GM12864 (cell line): ENCODE data around the gene PDGFA.

Experiments used
- DNase-seq: peaks from one replicate; pipeline ENCODE4 v3.0.0-alpha.2; 2011; ENCODE audit warnings: low read depth
- H3K4me3 ChIP-seq: 2 replicates; pipeline ENCODE4 v1.5.1; 2011; ENCODE audit warnings: mild to moderate bottlenecking, low read depth, low read length, control low read depth
- CTCF ChIP-seq: IDR thresholded peaks from 2 replicates; pipeline ENCODE4 v1.5.1; 2011; ENCODE audit warnings: low read depth, mild to moderate bottlenecking, moderate library complexity, low read length, control low read depth, inconsistent platforms; ENCODE audit errors: missing control alignments

Gene PDGFA

GRCh38 chr7:450036-450435, 69.6 kb downstream of the PDGFA start:
- DNase-seq = no peak
- no peak overlapping the region for H3K4me3 ChIP-seq
- TF ChIP-seq CTCF = no peak

DNA sequence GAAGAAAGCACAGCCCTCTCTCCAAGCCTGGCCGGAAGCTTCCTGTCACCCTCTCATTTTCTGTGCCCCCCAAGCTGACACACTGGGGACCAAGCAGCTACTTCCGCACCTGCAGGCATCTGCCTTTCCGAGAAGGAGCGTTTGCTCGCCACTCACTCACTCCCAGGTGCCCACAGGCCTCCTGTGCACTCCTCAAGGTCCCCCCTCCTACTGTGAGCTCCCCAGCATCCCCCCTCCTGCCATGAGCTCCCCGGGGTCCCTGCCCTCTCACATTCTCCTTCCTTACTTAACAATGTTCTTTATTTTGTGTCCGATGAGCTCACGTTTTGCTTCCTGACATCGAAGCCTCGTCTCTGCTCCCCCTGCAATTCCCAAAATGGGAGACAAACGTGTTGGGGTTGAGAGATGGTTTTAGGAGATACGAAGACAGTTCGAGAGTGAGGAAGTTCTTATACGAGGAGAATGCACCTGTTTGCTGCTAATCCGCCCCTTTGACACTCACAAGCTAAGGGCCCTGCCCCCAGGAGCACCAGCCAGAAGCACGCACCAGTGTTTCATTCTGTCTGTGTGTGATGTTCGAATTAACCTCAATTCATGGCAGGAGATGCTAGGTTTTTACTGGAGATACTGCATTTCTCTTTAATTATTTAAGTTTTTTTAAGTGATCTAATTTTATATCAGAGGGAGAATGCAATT, 70.2 kb downstream of the PDGFA start:
- H3K4me3 ChIP-seq = no peak overlapping the region
- no peak for TF ChIP-seq CTCF
- no peak for DNase-seq

DNA sequence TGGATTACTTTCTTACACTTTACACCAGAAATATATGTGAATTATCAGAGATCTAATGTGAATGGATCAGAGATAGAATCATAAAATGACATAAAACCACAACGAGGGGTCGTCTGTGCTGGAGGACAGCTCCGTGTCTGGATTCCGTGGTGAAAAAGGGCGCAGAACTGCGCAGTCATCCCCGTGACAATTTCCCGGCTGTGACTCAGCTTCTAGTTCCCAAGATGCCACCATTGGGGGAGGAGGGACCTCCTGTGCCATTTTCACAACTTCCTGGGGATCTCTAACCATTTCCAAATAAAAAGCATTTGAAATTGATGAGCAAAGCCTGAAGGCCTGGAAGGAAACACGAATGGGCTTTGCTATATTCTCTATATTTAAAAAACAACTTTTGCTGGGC, 72.1 kb downstream of the PDGFA start:
- H3K4me3 ChIP-seq = no peak overlapping the region
- no peak for TF ChIP-seq CTCF
- DNase-seq = no peak
